Measurements from ENCODE around the gene PPFIBP2. TPM values are rescaled to one million over a fixed set of nuclear protein-coding genes. Genes with fewer than 3 reads are reported as not detected.
A peak's percentile ranks its signal among the peaks of the same experiment; 100 is the strongest.

PPFIBP2 gene
- total and polyA plus RNA-seq, 12 donors = 6.4 to 40.7 (median 21.4) TPM

DNA sequence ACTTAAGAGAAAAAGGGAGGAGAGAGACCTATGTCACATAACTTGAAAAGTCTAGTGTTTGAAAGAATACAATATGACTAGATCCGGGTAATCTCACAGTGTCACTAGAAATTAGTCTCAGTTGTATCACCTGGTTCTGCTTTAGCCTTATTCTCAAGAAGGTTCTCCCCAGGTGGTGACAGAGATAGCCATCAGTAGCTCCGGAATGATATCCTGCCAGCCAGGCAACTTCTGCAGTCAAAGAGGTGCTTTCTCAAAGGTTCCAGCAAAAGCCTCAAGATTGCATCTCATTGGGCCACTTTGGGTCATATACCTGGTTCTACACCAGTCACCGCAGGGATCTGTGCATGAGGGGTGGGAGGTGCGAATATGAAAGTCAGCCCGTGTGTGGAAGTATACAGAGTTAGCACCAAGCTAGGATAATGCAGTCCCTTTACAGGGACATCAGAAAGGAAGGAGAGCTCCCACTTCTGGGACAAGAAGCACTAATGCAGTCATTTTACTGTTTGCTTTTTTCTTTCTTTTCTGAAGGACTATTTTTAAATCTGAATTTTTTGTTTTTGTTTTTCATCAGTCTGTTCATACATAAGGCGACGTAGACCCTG, 98.4 kb downstream of the PPFIBP2 start:
- H3K4me3 ChIP-seq = no peak overlapping the region
- peaks cover 0 to 54% (median 13%) of the 10 kb centered on the region in 9 donors for H3K36me3 ChIP-seq
- ATAC-seq (peak in 1 of 8 donors; percentile 31), DNase-seq (no peak)
- no peak overlapping the region for H3K27ac ChIP-seq
- WGBS, 2 donors = 53 to 56% methylated on average over 7 of the region's 7 CpGs
- intact Hi-C loops (cut with DNase I) = loop anchor here in 1 of 10 donors (5.0 kb wide), 1 partner anchor 40 kb away; no protein-coding TSS in a partner anchor
- no peaks in the 10 kb centered on the region for H3K9me3 ChIP-seq
- H3K4me1 ChIP-seq = peaks cover 0 to 21% (median 13%) of the 10 kb centered on the region in 9 donors
- H3K27me3 ChIP-seq = no peaks in the 10 kb centered on the region
- TF ChIP-seq, protein P1, sequence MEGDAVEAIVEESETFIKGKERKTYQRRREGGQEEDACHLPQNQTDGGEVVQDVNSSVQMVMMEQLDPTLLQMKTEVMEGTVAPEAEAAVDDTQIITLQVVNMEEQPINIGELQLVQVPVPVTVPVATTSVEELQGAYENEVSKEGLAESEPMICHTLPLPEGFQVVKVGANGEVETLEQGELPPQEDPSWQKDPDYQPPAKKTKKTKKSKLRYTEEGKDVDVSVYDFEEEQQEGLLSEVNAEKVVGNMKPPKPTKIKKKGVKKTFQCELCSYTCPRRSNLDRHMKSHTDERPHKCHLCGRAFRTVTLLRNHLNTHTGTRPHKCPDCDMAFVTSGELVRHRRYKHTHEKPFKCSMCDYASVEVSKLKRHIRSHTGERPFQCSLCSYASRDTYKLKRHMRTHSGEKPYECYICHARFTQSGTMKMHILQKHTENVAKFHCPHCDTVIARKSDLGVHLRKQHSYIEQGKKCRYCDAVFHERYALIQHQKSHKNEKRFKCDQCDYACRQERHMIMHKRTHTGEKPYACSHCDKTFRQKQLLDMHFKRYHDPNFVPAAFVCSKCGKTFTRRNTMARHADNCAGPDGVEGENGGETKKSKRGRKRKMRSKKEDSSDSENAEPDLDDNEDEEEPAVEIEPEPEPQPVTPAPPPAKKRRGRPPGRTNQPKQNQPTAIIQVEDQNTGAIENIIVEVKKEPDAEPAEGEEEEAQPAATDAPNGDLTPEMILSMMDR (IDR thresholded peaks at IDR 0.05) = no peak

- no peaks in the 10 kb centered on the region for H3K9me3 ChIP-seq
- H3K36me3 ChIP-seq = peaks cover 0 to 58% (median 13%) of the 10 kb centered on the region in 9 donors
- ATAC-seq = peak in 3 of 8 donors; percentile 24 to 76 (median 45)
- no peaks in the 10 kb centered on the region for H3K27me3 ChIP-seq
- no peak overlapping the region for H3K4me3 ChIP-seq
- WGBS, 2 donors = 30 to 40% methylated on average over 4 of the region's 4 CpGs
- TF ChIP-seq, protein P1 (IDR thresholded peaks at IDR 0.05) = no peak
- H3K4me1 ChIP-seq = peaks cover 0 to 21% (median 13%) of the 10 kb centered on the region in 9 donors
- no peak for DNase-seq
- intact Hi-C loops (cut with DNase I) = loop anchor here in 1 of 10 donors (5.0 kb wide), 1 partner anchor 41 kb away; no protein-coding TSS in a partner anchor
- H3K27ac ChIP-seq = no peak overlapping the region
Observed at GRCh38 chr11:7612661-7613393, 99.0 kb downstream of the PPFIBP2 start.

- no peak overlapping the region for H3K27ac ChIP-seq
- H3K27me3 ChIP-seq = no peaks in the 10 kb centered on the region
- DNase-seq (no peak), ATAC-seq (no peak)
- no peak overlapping the region for H3K4me3 ChIP-seq
- H3K9me3 ChIP-seq = no peaks in the 10 kb centered on the region
- H3K4me1 ChIP-seq = peaks cover 0 to 21% (median 13%) of the 10 kb centered on the region in 9 donors
- intact Hi-C loops (cut with DNase I) = loop anchor here in 1 of 10 donors (5.0 kb wide), 1 partner anchor 41 kb away; no protein-coding TSS in a partner anchor
- TF ChIP-seq, protein P1 (IDR thresholded peaks at IDR 0.05) = no peak
- WGBS, 2 donors = 91% methylated on average over 4 of the region's 4 CpGs
- peaks cover 0 to 63% (median 13%) of the 10 kb centered on the region in 9 donors for H3K36me3 ChIP-seq
Observed at GRCh38 chr11:7613394-7613720, 99.6 kb downstream of the PPFIBP2 start.

- intact Hi-C loops (cut with DNase I) = loop anchor here in 1 of 10 donors (5.0 kb wide), 1 partner anchor 42 kb away; no protein-coding TSS in a partner anchor
- Histone ChIP-seq H3K9me3 (no peaks in the 10 kb centered on the region), H3K27ac (no peak overlapping the region), H3K27me3 (no peaks in the 10 kb centered on the region), H3K36me3 (peaks cover 0 to 74% (median 13%) of the 10 kb centered on the region in 9 donors), H3K4me1 (peaks cover 0 to 21% (median 13%) of the 10 kb centered on the region in 9 donors), H3K4me3 (no peak overlapping the region)
- ATAC-seq = no peak
- no peak for DNase-seq
- TF ChIP-seq, protein P1 (IDR thresholded peaks at IDR 0.05) = no peak
Observed at GRCh38 chr11:7614656-7615055, 100.9 kb downstream of the PPFIBP2 start.

All from heart right ventricle (tissue), 16 donors.